Right cardiac atrium (tissue), 5 donors: ENCODE results near the gene PHACTR1. TPM values are rescaled to one million over a fixed set of nuclear protein-coding genes. Genes with fewer than 3 reads are reported as not detected.

Source experiments
- ATAC-seq, 2 donors: fragments of 200-7000 bp; cut with Tn5 transposase; one replicate each; pipeline versions ENCODE4 v1.8.0 to v1.9.1; 2020; ENCODE audit warnings: moderate library complexity in 2 of 2, mild to moderate bottlenecking in 1 of 2
- DNase-seq, 3 donors: peaks; one replicate each; pipeline ENCODE4 v3.0.0-alpha.2; 2020
- H3K27ac ChIP-seq: one replicate; pipeline ENCODE4 v1.5.1; 2013; ENCODE audit warnings: mild to moderate bottlenecking, low read length, control low read depth, moderate library complexity
- H3K27me3 ChIP-seq: one replicate; pipeline ENCODE4 v1.6.1; 2013; ENCODE audit not compliant: control insufficient read depth, insufficient read depth
- H3K4me1 ChIP-seq: one replicate; pipeline ENCODE4 v1.6.1; 2013; ENCODE audit warnings: low read length; ENCODE audit not compliant: control insufficient read depth, insufficient read depth
- H3K4me3 ChIP-seq: one replicate; pipeline ENCODE4 v1.5.1; 2013; ENCODE audit warnings: low read length, control low read depth
- H3K9me3 ChIP-seq: one replicate; pipeline ENCODE4 v1.6.1; 2013; ENCODE audit warnings: low read length; ENCODE audit not compliant: control insufficient read depth
- WGBS: extraction: QIAGEN DNeasy Blood & Tissue Kit; methylation state at CpG from one replicate; pipeline ENCODE4 v1.1.7; 2013; 5-methylcytosine and 5-hydroxymethylcytosine counted together
- intact Hi-C, 4 donors: fragments of 100-400 bp; cut with DNase I; formaldehyde crosslinking; loops; one replicate each; pipeline versions ENCODE4 v1.11.0 to v1.14.0; 2022 to 2023
- polyA plus RNA-seq: library from polyadenylated mRNA; stranded (reverse); fragments of 200-250 nt; gene quantifications from one replicate; pipeline ENCODE4 v1.2.3, GENCODE V29; 2013
- total RNA-seq, 4 donors: library from RNA; stranded (reverse); fragmentation: NEBNext Ultra II Directional; extraction: Animal tissue kit (Norgen Biotek cat#: 25700); gene quantifications; one replicate each; pipeline ENCODE4 v1.2.1, GENCODE V29; 2021
- donor health status: healthy with polysubstance abuse.
- donor health status: DM: no; HTN: yes; CAD: no.
- donor health status: DM: no; HTN: no; CAD: no.
- donor health status: DM: no; HTN: yes; CAD: no; lungs with severe emphysema.
- donor health status: DM: yes; HTN: yes; CAD: no.

The PHACTR1 gene
- total and polyA plus RNA-seq, 5 donors, result 7.3 to 29.4 (median 25.1) TPM

GRCh38 chr6:12884983-12885382 lies 168.4 kb downstream of the PHACTR1 start:
- ATAC-seq (no peak), DNase-seq (no peak)

GRCh38 chr6:12886961-12887775 lies 170.6 kb downstream of the PHACTR1 start:
- no peak overlapping the region for H3K4me3 ChIP-seq
- DNase-seq (no peak), ATAC-seq (no peak)
- intact Hi-C loops, result no loop called here
- peaks cover 2% of the 10 kb centered on the region for H3K4me1 ChIP-seq
- H3K27me3 ChIP-seq, result no peaks in the 10 kb centered on the region
- 57% methylated on average over 8 of the region's 8 CpGs for WGBS
- H3K27ac ChIP-seq, result no peak overlapping the region
- no peaks in the 10 kb centered on the region for H3K9me3 ChIP-seq

More at GRCh38 chr6:12884983-12885382, 168.4 kb downstream of the PHACTR1 start:
- 68% methylated on average over 7 of the region's 7 CpGs for WGBS
- Histone ChIP-seq H3K27me3 (peaks cover 2% of the 10 kb centered on the region), H3K4me3 (no peak overlapping the region), H3K9me3 (no peaks in the 10 kb centered on the region), H3K4me1 (peaks cover 2% of the 10 kb centered on the region), H3K27ac (no peak overlapping the region)
- intact Hi-C loops, result no loop called here

GRCh38 chr6:12890171-12890790 lies 173.7 kb downstream of the PHACTR1 start:
- intact Hi-C loops, result loop anchor here in 2 of 4 donors (5.0 to 10.0 kb wide), 2 partner anchors 253 to 255 kb away; no protein-coding TSS in a partner anchor
- DNase-seq (no peak), ATAC-seq (no peak)
- H3K27me3 ChIP-seq, result no peaks in the 10 kb centered on the region
- no peaks in the 10 kb centered on the region for H3K9me3 ChIP-seq
- H3K4me3 ChIP-seq, result no peak overlapping the region
- H3K4me1 ChIP-seq, result peaks cover 2% of the 10 kb centered on the region
- no peak overlapping the region for H3K27ac ChIP-seq
- WGBS, result 96% methylated on average over 9 of the region's 9 CpGs

GRCh38 chr6:12891595-12891994 lies 175.0 kb downstream of the PHACTR1 start:
- Histone ChIP-seq H3K27me3 (no peaks in the 10 kb centered on the region), H3K4me3 (no peak overlapping the region), H3K27ac (no peak overlapping the region), H3K4me1 (peaks cover 2% of the 10 kb centered on the region), H3K9me3 (no peaks in the 10 kb centered on the region)
- no peak for DNase-seq
- intact Hi-C loops, result loop anchor here in 2 of 4 donors (5.0 to 10.0 kb wide), 2 partner anchors 254 to 257 kb away; no protein-coding TSS in a partner anchor
- no peak for ATAC-seq
- 62% methylated on average over 1 of the region's 1 CpG for WGBS

GRCh38 chr6:12892151-12892550 lies 175.6 kb downstream of the PHACTR1 start:
- 65% methylated on average over 4 of the region's 4 CpGs for WGBS

GRCh38 chr6:12893036-12893435 lies 176.5 kb downstream of the PHACTR1 start:
- DNase-seq, result no peak
- no peak overlapping the region for H3K27ac ChIP-seq
- H3K4me1 ChIP-seq, result peaks cover 2% of the 10 kb centered on the region
- ATAC-seq, result no peak
- no peaks in the 10 kb centered on the region for H3K9me3 ChIP-seq
- 87% methylated on average over 4 of the region's 4 CpGs for WGBS
- intact Hi-C loops, result loop anchor here in 2 of 4 donors (5.0 to 10.0 kb wide), 2 partner anchors 256 to 258 kb away; no protein-coding TSS in a partner anchor
- no peak overlapping the region for H3K4me3 ChIP-seq
- no peaks in the 10 kb centered on the region for H3K27me3 ChIP-seq

More at GRCh38 chr6:12892151-12892550, 175.6 kb downstream of the PHACTR1 start:
- Histone ChIP-seq H3K9me3 (no peaks in the 10 kb centered on the region), H3K27ac (no peak overlapping the region), H3K4me1 (peaks cover 2% of the 10 kb centered on the region), H3K4me3 (no peak overlapping the region), H3K27me3 (no peaks in the 10 kb centered on the region)
- ATAC-seq, result no peak
- intact Hi-C loops, result loop anchor here in 2 of 4 donors (5.0 to 10.0 kb wide), 2 partner anchors 255 to 257 kb away; no protein-coding TSS in a partner anchor
- DNase-seq, result no peak

GRCh38 chr6:12895721-12896120 lies 179.2 kb downstream of the PHACTR1 start:
- ATAC-seq (peak; percentile 22 to 39), DNase-seq (no peak)
- H3K27me3 ChIP-seq, result no peaks in the 10 kb centered on the region
- H3K9me3 ChIP-seq, result no peaks in the 10 kb centered on the region
- intact Hi-C loops, result loop anchor here in 1 of 4 donors (10.0 kb wide), 1 partner anchor 261 kb away; no protein-coding TSS in a partner anchor
- H3K4me3 ChIP-seq, result no peak overlapping the region
- 88% methylated on average over 3 of the region's 3 CpGs for whole genome bisulfite sequencing
- H3K4me1 ChIP-seq, result no peaks in the 10 kb centered on the region
- no peak overlapping the region for H3K27ac ChIP-seq

- Histone ChIP-seq H3K27me3 (no peaks in the 10 kb centered on the region), H3K4me1 (no peaks in the 10 kb centered on the region), H3K9me3 (no peaks in the 10 kb centered on the region), H3K4me3 (no peak overlapping the region), H3K27ac (no peak overlapping the region)
- no peak for DNase-seq
- no peak for ATAC-seq
- intact Hi-C loops, result loop anchor here in 1 of 4 donors (10.0 kb wide), 1 partner anchor 261 kb away; no protein-coding TSS in a partner anchor
- WGBS, result 57% methylated on average over 7 of the region's 7 CpGs
Measured at GRCh38 chr6:12896208-12896733, 179.7 kb downstream of the PHACTR1 start.

- ATAC-seq, result no peak
- 87% methylated on average over 10 of the region's 10 CpGs for WGBS
- H3K4me1 ChIP-seq, result no peaks in the 10 kb centered on the region
- no peaks in the 10 kb centered on the region for H3K27me3 ChIP-seq
- no peak overlapping the region for H3K4me3 ChIP-seq
- no peaks in the 10 kb centered on the region for H3K9me3 ChIP-seq
- no peak for DNase-seq
- intact Hi-C loops, result loop anchor here in 1 of 4 donors (10.0 kb wide), 1 partner anchor 264 kb away; no protein-coding TSS in a partner anchor
- H3K27ac ChIP-seq, result no peak overlapping the region
Measured at GRCh38 chr6:12898603-12899002, 182.0 kb downstream of the PHACTR1 start.

- 83% methylated on average over 4 of the region's 4 CpGs for WGBS
- Histone ChIP-seq H3K27ac (no peak overlapping the region), H3K4me3 (no peak overlapping the region), H3K27me3 (no peaks in the 10 kb centered on the region), H3K4me1 (no peaks in the 10 kb centered on the region), H3K9me3 (no peaks in the 10 kb centered on the region)
- intact Hi-C loops, result loop anchor here in 1 of 4 donors (10.0 kb wide), 1 partner anchor 264 kb away; no protein-coding TSS in a partner anchor
- ATAC-seq, result no peak
- DNase-seq, result no peak
Measured at GRCh38 chr6:12899046-12899833, 182.7 kb downstream of the PHACTR1 start.
